Gastroesophageal sphincter (tissue), 3 donors: ENCODE data around the gene ST6GALNAC6.

Experiments used
- CTCF ChIP-seq, 4 experiments: fragments of 200-600 bp in 2 of 4; fragments of 450-650 bp in 2 of 4; sonication (generic) in 1 of 4; IDR thresholded peaks; one replicate each; pipeline ENCODE4 v1.5.1; 2017 to 2019; ENCODE audit warnings: antibody characterized with exemption in 4 of 4, mild to moderate bottlenecking in 2 of 4, moderate library complexity in 2 of 4
- POLR2A ChIP-seq, 2 donors: fragments of 450-650 bp; IDR thresholded peaks; one replicate each; pipeline ENCODE4 v1.6.1; 2017; ENCODE audit warnings: antibody characterized with exemption in 2 of 2, mild to moderate bottlenecking in 2 of 2, moderate library complexity in 1 of 2
- POLR2AphosphoS5 ChIP-seq: sonication (generic); formaldehyde crosslinking; IDR thresholded peaks from one replicate; pipeline ENCODE4 v1.6.1; 2017; ENCODE audit warnings: antibody characterized with exemption

- TF ChIP-seq CTCF (IDR thresholded peaks at IDR 0.05) (no peak), POLR2A (IDR thresholded peaks at IDR 0.05) (no peak), POLR2AphosphoS5 (peak; percentile 93)
Measured at GRCh38 chr9:127898433-127899127, 823 bp downstream of the ST6GALNAC6 start.
